ENCODE results near the gene GSTM2.
"Not testable (repeated sequence)": the region's sequence is repeated elsewhere in the genome, so short reads cannot be mapped to it uniquely, and the experiment has no call there.

Gene GSTM2

GRCh38 chr1:109685399-109685798, 17.5 kb downstream of the GSTM2 start:
- not testable (repeated sequence) for DNase-seq

- DNase-seq: not testable (repeated sequence)
Observed at GRCh38 chr1:109685890-109686289, 18.0 kb downstream of the GSTM2 start.

GRCh38 chr1:109687109-109687508, 19.3 kb downstream of the GSTM2 start:
- not testable (repeated sequence) for DNase-seq

- DNase-seq: peak; percentile 89
Observed at GRCh38 chr1:109687641-109688499, 20.0 kb downstream of the GSTM2 start, which contains the start of gene GSTM1. TSS of gene GSTM1 (plus strand) at chr1:109687817. CDS start at chr1:109687874, 57 bp downstream.

GRCh38 chr1:109689844-109690405, 22.1 kb downstream of the GSTM2 start:
- DNase-seq: no peak

GRCh38 chr1:109691759-109692158, 23.9 kb downstream of the GSTM2 start:
- DNase-seq: no peak

GRCh38 chr1:109694400-109694799, 26.5 kb downstream of the GSTM2 start:
- DNase-seq: not testable (repeated sequence)

GRCh38 chr1:109695138-109695537, 27.3 kb downstream of the GSTM2 start:
- DNase-seq: not testable (repeated sequence)

GRCh38 chr1:109697066-109697465, 29.2 kb downstream of the GSTM2 start:
- no peak for DNase-seq

GRCh38 chr1:109697861-109698260, 30.0 kb downstream of the GSTM2 start:
- DNase-seq: not testable (repeated sequence)

GRCh38 chr1:109702940-109703339, 35.1 kb downstream of the GSTM2 start:
- DNase-seq: not testable (repeated sequence)

- no peak for DNase-seq
Observed at GRCh38 chr1:109704173-109704572, 36.3 kb downstream of the GSTM2 start.

- no peak for DNase-seq
Observed at GRCh38 chr1:109705411-109705810, 37.6 kb downstream of the GSTM2 start.

GRCh38 chr1:109708949-109709348, 41.1 kb downstream of the GSTM2 start:
- DNase-seq: not testable (repeated sequence)

- not testable (repeated sequence) for DNase-seq
Observed at GRCh38 chr1:109709822-109710221, 42.0 kb downstream of the GSTM2 start.

GRCh38 chr1:109711593-109712320, 43.9 kb downstream of the GSTM2 start, which contains the start of gene GSTM5:
TSS of gene GSTM5 (plus strand) at chr1:109712251. CDS start at chr1:109712313, 62 bp downstream.
- not testable (repeated sequence) for DNase-seq

- no peak for DNase-seq
Observed at GRCh38 chr1:109712321-109712864, 44.5 kb downstream of the GSTM2 start.

- no peak for DNase-seq
Observed at GRCh38 chr1:109713636-109714035, 45.8 kb downstream of the GSTM2 start.

GRCh38 chr1:109714661-109715372, 47.0 kb downstream of the GSTM2 start:
- DNase-seq: no peak

GRCh38 chr1:109716121-109716520, 48.3 kb downstream of the GSTM2 start:
- no peak for DNase-seq

- no peak for DNase-seq
Observed at GRCh38 chr1:109716570-109717090, 48.8 kb downstream of the GSTM2 start.

- DNase-seq: no peak
Observed at GRCh38 chr1:109717729-109718128, 49.9 kb downstream of the GSTM2 start.
